Lower lobe of right lung (tissue), 2 donors: ENCODE results near the gene F12. TPM values are rescaled to one million over a fixed set of nuclear protein-coding genes. Genes with fewer than 3 reads are reported as not detected.
"Not testable (repeated sequence)": the region's sequence is repeated elsewhere in the genome, so short reads cannot be mapped to it uniquely, and the experiment has no call there.

Experiments
- ATAC-seq, 2 donors: fragments of 200-7000 bp; cut with Tn5 transposase; one replicate each; pipeline ENCODE4 v1.9.1; 2020 to 2022; ENCODE audit warnings: mild to moderate bottlenecking in 2 of 2, moderate library complexity in 2 of 2
- DNase-seq: peaks from one replicate; pipeline ENCODE4 v3.0.0-alpha.2; 2020
- H3K27ac ChIP-seq: fragments of 200-600 bp; one replicate; pipeline ENCODE4 v1.8.0; 2022
- H3K27me3 ChIP-seq: fragments of 200-600 bp; one replicate; pipeline ENCODE4 v1.8.0; 2022; ENCODE audit warnings: low read depth
- H3K36me3 ChIP-seq: fragments of 200-600 bp; one replicate; pipeline ENCODE4 v1.8.0; 2022; ENCODE audit warnings: mild to moderate bottlenecking
- H3K4me1 ChIP-seq: fragments of 200-600 bp; one replicate; pipeline ENCODE4 v1.8.0; 2022
- H3K4me3 ChIP-seq: fragments of 200-600 bp; one replicate; pipeline ENCODE4 v1.8.0; 2022; ENCODE audit warnings: mild to moderate bottlenecking
- H3K9me3 ChIP-seq: fragments of 200-600 bp; one replicate; pipeline ENCODE4 v1.8.0; 2022
- intact Hi-C: fragments of 100-400 bp; cut with DNase I; formaldehyde crosslinking; loops from one replicate; pipeline ENCODE4 v1.11.0; 2022
- total RNA-seq: library from RNA; stranded (reverse); fragmentation: NEBNext Ultra II Directional; extraction: Animal tissue kit (Norgen Biotek cat#: 25700); gene quantifications from one replicate; pipeline ENCODE4 v1.2.1, GENCODE V29; 2021
- TF ChIP-seq, protein P1 (sequence below): fragments of 200-600 bp; IDR thresholded peaks from one replicate; pipeline ENCODE4 v1.8.0; 2022; ENCODE audit warnings: antibody characterized with exemption, mild to moderate bottlenecking
- donor health status: DM: no; HTN: yes; CAD: no; lungs with severe emphysema.

Gene F12
- total RNA-seq, 1 donor from 2014 or later: 0.80 TPM

DNA sequence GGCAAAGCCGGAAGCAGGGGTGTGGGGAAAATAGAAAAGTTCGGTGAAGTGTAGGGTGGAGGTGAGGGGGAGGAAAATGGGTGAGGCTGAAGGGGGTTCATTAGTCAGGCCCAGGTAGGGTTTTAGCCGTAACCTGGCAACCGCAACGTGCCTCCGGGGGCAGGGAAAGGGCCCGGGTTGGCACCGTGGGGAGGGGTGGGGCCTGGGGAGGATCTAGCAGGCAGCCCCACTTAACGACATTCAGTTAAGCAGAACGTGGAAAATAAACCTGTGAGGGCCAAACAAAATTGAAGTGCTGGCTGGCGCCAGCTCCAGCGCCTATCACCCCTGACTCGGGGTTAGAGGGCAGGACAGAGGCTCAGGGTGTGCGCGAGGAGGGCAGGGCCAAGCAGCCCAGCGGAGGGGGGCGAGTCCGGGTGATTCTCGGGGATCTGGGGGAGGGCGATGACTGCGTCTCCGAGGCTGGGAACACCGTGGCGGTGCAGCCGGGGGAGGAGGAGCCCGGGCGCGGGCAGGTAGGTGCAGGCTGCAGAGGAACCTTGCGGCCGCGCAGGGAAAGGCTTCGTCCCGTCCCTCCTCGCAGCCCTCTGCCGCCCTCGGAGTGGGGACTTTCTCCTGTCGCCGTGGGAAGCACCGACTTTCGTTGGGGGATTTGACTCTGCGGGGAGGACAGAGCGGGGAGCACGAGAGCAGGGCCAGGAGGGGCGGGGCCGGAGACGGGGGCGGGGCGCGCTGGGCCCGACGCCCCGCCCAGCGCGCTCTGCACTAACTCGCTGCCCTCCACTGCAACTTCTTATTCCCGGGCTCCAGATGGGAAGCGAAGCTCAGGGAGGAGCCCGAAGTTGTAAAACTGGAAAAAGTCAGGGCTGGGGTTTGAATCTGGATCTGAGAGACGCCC lies 46.5 kb downstream of the F12 start:
- intact Hi-C loops: no loop called here
- H3K4me1 ChIP-seq: peaks cover 73% of the 10 kb centered on the region
- peak overlapping the region; percentile 59 for H3K4me3 ChIP-seq

GRCh38 chr5:177362292-177362609 lies 47.1 kb downstream of the F12 start:
- ATAC-seq (no peak), DNase-seq (no peak)
- Histone ChIP-seq H3K9me3 (no peaks in the 10 kb centered on the region), H3K4me1 (peaks cover 71% of the 10 kb centered on the region), H3K27me3 (no peaks in the 10 kb centered on the region), H3K4me3 (no peak overlapping the region), H3K27ac (peak overlapping the region; percentile 63), H3K36me3 (no peaks in the 10 kb centered on the region)
- intact Hi-C loops: no loop called here
- TF ChIP-seq, protein P1, sequence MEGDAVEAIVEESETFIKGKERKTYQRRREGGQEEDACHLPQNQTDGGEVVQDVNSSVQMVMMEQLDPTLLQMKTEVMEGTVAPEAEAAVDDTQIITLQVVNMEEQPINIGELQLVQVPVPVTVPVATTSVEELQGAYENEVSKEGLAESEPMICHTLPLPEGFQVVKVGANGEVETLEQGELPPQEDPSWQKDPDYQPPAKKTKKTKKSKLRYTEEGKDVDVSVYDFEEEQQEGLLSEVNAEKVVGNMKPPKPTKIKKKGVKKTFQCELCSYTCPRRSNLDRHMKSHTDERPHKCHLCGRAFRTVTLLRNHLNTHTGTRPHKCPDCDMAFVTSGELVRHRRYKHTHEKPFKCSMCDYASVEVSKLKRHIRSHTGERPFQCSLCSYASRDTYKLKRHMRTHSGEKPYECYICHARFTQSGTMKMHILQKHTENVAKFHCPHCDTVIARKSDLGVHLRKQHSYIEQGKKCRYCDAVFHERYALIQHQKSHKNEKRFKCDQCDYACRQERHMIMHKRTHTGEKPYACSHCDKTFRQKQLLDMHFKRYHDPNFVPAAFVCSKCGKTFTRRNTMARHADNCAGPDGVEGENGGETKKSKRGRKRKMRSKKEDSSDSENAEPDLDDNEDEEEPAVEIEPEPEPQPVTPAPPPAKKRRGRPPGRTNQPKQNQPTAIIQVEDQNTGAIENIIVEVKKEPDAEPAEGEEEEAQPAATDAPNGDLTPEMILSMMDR: no peak

More for the DNA sequence above, 46.5 kb downstream of the F12 start:
- Histone ChIP-seq H3K9me3 (no peaks in the 10 kb centered on the region), H3K36me3 (peaks cover 4% of the 10 kb centered on the region), H3K27me3 (no peaks in the 10 kb centered on the region), H3K27ac (peak overlapping the region; percentile 63)
- DNase-seq: peak; percentile 79
- TF ChIP-seq, protein P1: no peak
- peak; percentile 77 to 81 for ATAC-seq

- TF ChIP-seq, protein P1: no peak
- Histone ChIP-seq H3K36me3 (no peaks in the 10 kb centered on the region), H3K9me3 (no peaks in the 10 kb centered on the region), H3K4me1 (peaks cover 70% of the 10 kb centered on the region), H3K27ac (peak overlapping the region; percentile 63), H3K27me3 (no peaks in the 10 kb centered on the region), H3K4me3 (no peak overlapping the region)
- intact Hi-C loops: no loop called here
- DNase-seq (peak; percentile 67), ATAC-seq (peak in 1 of 2 donors; percentile 2)
These were observed 47.7 kb downstream of the F12 start for GRCh38 chr5:177361418-177362291.

DNA sequence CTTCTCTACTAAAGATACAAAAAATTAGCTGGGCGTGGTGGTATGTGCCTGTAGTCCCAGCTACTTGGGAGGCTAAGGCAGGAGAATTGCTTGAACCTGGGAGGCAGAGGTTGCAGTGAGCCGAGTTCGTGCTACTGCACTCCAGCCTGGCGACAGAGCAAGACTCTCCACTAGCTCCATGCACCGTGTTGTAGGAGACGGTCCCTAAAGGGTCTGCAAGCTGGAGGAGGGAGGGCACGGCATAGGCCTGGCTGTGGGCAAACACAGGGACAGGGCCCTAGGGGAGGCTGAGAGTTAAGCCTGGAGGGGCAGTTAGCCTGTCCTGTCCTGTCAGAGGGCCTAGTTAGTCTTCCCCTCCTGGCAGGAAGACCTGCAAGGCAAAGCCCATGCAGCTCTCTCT lies 48.6 kb downstream of the F12 start:
- H3K27ac ChIP-seq, H3K9me3 ChIP-seq, H3K36me3 ChIP-seq, H3K27me3 ChIP-seq, ATAC-seq, DNase-seq, intact Hi-C loops, H3K4me3 ChIP-seq: not testable (repeated sequence)
- H3K4me1 ChIP-seq: peaks cover 61% of the 10 kb centered on the region

DNA sequence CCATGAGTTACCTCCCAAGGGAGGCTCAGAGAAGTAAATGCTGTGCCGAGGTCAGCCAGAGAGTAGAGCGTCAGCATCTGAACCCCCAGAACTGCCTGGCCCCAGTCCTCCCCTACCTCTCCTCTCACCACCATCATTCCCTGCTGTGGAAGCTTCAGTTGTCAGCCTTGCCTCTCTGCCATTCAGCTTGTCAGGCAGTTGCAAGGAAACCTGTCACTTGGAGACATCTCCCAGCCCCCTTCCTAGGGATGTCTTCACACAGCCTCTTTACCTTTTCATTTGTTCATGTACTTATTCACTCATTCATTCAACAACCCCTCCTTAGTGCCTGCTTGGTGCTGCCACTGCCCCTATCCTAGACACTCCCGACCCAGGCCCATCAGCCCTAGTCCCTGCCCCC lies 49.5 kb downstream of the F12 start:
- TF ChIP-seq, protein P1: no peak
- Histone ChIP-seq H3K4me3 (no peak overlapping the region), H3K36me3 (no peaks in the 10 kb centered on the region), H3K4me1 (peaks cover 61% of the 10 kb centered on the region), H3K27me3 (no peaks in the 10 kb centered on the region), H3K9me3 (no peaks in the 10 kb centered on the region), H3K27ac (no peak overlapping the region)
- DNase-seq: no peak
- ATAC-seq: no peak
- intact Hi-C loops: no loop called here
